ENCODE results near the gene RADIL.

The RADIL gene

GRCh38 chr7:4823441-4824119 lies 59.9 kb downstream of the RADIL start:
- no peaks in the 10 kb centered on the region for H3K27me3 ChIP-seq (ENCODE audit: low read depth, low read length)
- no peak overlapping the region for H3K4me3 ChIP-seq (ENCODE audit: low read depth in 1 of 2, low read length in 2 of 2)
- no peaks in the 10 kb centered on the region for H3K4me1 ChIP-seq (ENCODE audit: control insufficient read depth in 1 of 2, insufficient read depth in 2 of 2, low read length in 2 of 2)
- no peak overlapping the region for H3K27ac ChIP-seq (ENCODE audit: low read length)
- no peaks in the 10 kb centered on the region for H3K36me3 ChIP-seq (ENCODE audit: control insufficient read depth in 1 of 2, insufficient read depth in 2 of 2, low read length in 2 of 2)
- no peaks in the 10 kb centered on the region for H3K9me3 ChIP-seq (ENCODE audit: control insufficient read depth in 1 of 2, low read length in 2 of 2)

GRCh38 chr7:4822677-4823076 lies 60.8 kb downstream of the RADIL start:
- Histone ChIP-seq H3K4me3 (ENCODE audit: low read depth in 1 of 2, low read length in 2 of 2) (no peak overlapping the region), H3K4me1 (ENCODE audit: control insufficient read depth in 1 of 2, insufficient read depth in 2 of 2, low read length in 2 of 2) (no peaks in the 10 kb centered on the region), H3K36me3 (ENCODE audit: control insufficient read depth in 1 of 2, insufficient read depth in 2 of 2, low read length in 2 of 2) (no peaks in the 10 kb centered on the region), H3K9me3 (ENCODE audit: control insufficient read depth in 1 of 2, low read length in 2 of 2) (no peaks in the 10 kb centered on the region), H3K27me3 (ENCODE audit: low read depth, low read length) (no peaks in the 10 kb centered on the region), H3K27ac (ENCODE audit: low read length) (no peak overlapping the region)

- Histone ChIP-seq H3K4me3 (ENCODE audit: low read depth in 1 of 2, low read length in 2 of 2) (no peak overlapping the region), H3K36me3 (ENCODE audit: control insufficient read depth in 1 of 2, insufficient read depth in 2 of 2, low read length in 2 of 2) (no peaks in the 10 kb centered on the region), H3K9me3 (ENCODE audit: control insufficient read depth in 1 of 2, low read length in 2 of 2) (no peaks in the 10 kb centered on the region), H3K4me1 (ENCODE audit: control insufficient read depth in 1 of 2, insufficient read depth in 2 of 2, low read length in 2 of 2) (no peaks in the 10 kb centered on the region), H3K27ac (ENCODE audit: low read length) (no peak overlapping the region), H3K27me3 (ENCODE audit: low read depth, low read length) (no peaks in the 10 kb centered on the region)
Observed at GRCh38 chr7:4820967-4821471, 62.5 kb downstream of the RADIL start.

- Histone ChIP-seq H3K27me3 (ENCODE audit: low read depth, low read length) (no peaks in the 10 kb centered on the region), H3K36me3 (ENCODE audit: control insufficient read depth in 1 of 2, insufficient read depth in 2 of 2, low read length in 2 of 2) (no peaks in the 10 kb centered on the region), H3K27ac (ENCODE audit: low read length) (no peak overlapping the region), H3K4me3 (ENCODE audit: low read depth in 1 of 2, low read length in 2 of 2) (no peak overlapping the region), H3K9me3 (ENCODE audit: control insufficient read depth in 1 of 2, low read length in 2 of 2) (no peaks in the 10 kb centered on the region), H3K4me1 (ENCODE audit: control insufficient read depth in 1 of 2, insufficient read depth in 2 of 2, low read length in 2 of 2) (no peaks in the 10 kb centered on the region)
Observed at GRCh38 chr7:4820405-4820966, 63.0 kb downstream of the RADIL start.

- Histone ChIP-seq H3K27ac (ENCODE audit: low read length) (no peak overlapping the region), H3K4me1 (ENCODE audit: control insufficient read depth in 1 of 2, insufficient read depth in 2 of 2, low read length in 2 of 2) (no peaks in the 10 kb centered on the region), H3K36me3 (ENCODE audit: control insufficient read depth in 1 of 2, insufficient read depth in 2 of 2, low read length in 2 of 2) (no peaks in the 10 kb centered on the region)
Observed at GRCh38 chr7:4819560-4820404, 63.7 kb downstream of the RADIL start.

GRCh38 chr7:4818000-4818794 lies 65.3 kb downstream of the RADIL start:
- no peaks in the 10 kb centered on the region for H3K27me3 ChIP-seq (ENCODE audit: low read depth, low read length)
- peaks cover 0 to 3% of the 10 kb centered on the region in 2 donors for H3K36me3 ChIP-seq (ENCODE audit: control insufficient read depth in 1 of 2, insufficient read depth in 2 of 2, low read length in 2 of 2)
- H3K27ac ChIP-seq (ENCODE audit: low read length), result no peak overlapping the region
- no peaks in the 10 kb centered on the region for H3K4me1 ChIP-seq (ENCODE audit: control insufficient read depth in 1 of 2, insufficient read depth in 2 of 2, low read length in 2 of 2)
- H3K9me3 ChIP-seq (ENCODE audit: control insufficient read depth in 1 of 2, low read length in 2 of 2), result no peaks in the 10 kb centered on the region
- no peak overlapping the region for H3K4me3 ChIP-seq (ENCODE audit: low read depth in 1 of 2, low read length in 2 of 2)

More at GRCh38 chr7:4819560-4820404, 63.7 kb downstream of the RADIL start:
- Histone ChIP-seq H3K27me3 (ENCODE audit: low read depth, low read length) (no peaks in the 10 kb centered on the region), H3K9me3 (ENCODE audit: control insufficient read depth in 1 of 2, low read length in 2 of 2) (no peaks in the 10 kb centered on the region), H3K4me3 (ENCODE audit: low read depth in 1 of 2, low read length in 2 of 2) (no peak overlapping the region)

- H3K27me3 ChIP-seq (ENCODE audit: low read depth, low read length), result no peaks in the 10 kb centered on the region
- no peak overlapping the region for H3K4me3 ChIP-seq (ENCODE audit: low read depth in 1 of 2, low read length in 2 of 2)
- peaks cover 0 to 9% of the 10 kb centered on the region in 2 donors for H3K36me3 ChIP-seq (ENCODE audit: control insufficient read depth in 1 of 2, insufficient read depth in 2 of 2, low read length in 2 of 2)
Observed at GRCh38 chr7:4817178-4817901, 66.2 kb downstream of the RADIL start.

GRCh38 chr7:4816419-4817080 lies 67.0 kb downstream of the RADIL start:
- Histone ChIP-seq H3K27ac (ENCODE audit: low read length) (no peak overlapping the region), H3K27me3 (ENCODE audit: low read depth, low read length) (no peaks in the 10 kb centered on the region), H3K4me1 (ENCODE audit: control insufficient read depth in 1 of 2, insufficient read depth in 2 of 2, low read length in 2 of 2) (no peaks in the 10 kb centered on the region), H3K9me3 (ENCODE audit: control insufficient read depth in 1 of 2, low read length in 2 of 2) (no peaks in the 10 kb centered on the region), H3K4me3 (ENCODE audit: low read depth in 1 of 2, low read length in 2 of 2) (no peak overlapping the region), H3K36me3 (ENCODE audit: control insufficient read depth in 1 of 2, insufficient read depth in 2 of 2, low read length in 2 of 2) (peaks cover 0 to 9% of the 10 kb centered on the region in 2 donors)

More at GRCh38 chr7:4817178-4817901, 66.2 kb downstream of the RADIL start:
- H3K9me3 ChIP-seq (ENCODE audit: control insufficient read depth in 1 of 2, low read length in 2 of 2), result no peaks in the 10 kb centered on the region
- H3K27ac ChIP-seq (ENCODE audit: low read length), result no peak overlapping the region
- H3K4me1 ChIP-seq (ENCODE audit: control insufficient read depth in 1 of 2, insufficient read depth in 2 of 2, low read length in 2 of 2), result no peaks in the 10 kb centered on the region

GRCh38 chr7:4815609-4816418 lies 67.7 kb downstream of the RADIL start:
- no peak overlapping the region for H3K4me3 ChIP-seq (ENCODE audit: low read depth in 1 of 2, low read length in 2 of 2)
- peaks cover 0 to 9% of the 10 kb centered on the region in 2 donors for H3K36me3 ChIP-seq (ENCODE audit: control insufficient read depth in 1 of 2, insufficient read depth in 2 of 2, low read length in 2 of 2)
- no peaks in the 10 kb centered on the region for H3K4me1 ChIP-seq (ENCODE audit: control insufficient read depth in 1 of 2, insufficient read depth in 2 of 2, low read length in 2 of 2)
- H3K27ac ChIP-seq (ENCODE audit: low read length), result no peak overlapping the region
- H3K27me3 ChIP-seq (ENCODE audit: low read depth, low read length), result no peaks in the 10 kb centered on the region
- H3K9me3 ChIP-seq (ENCODE audit: control insufficient read depth in 1 of 2, low read length in 2 of 2), result no peaks in the 10 kb centered on the region

All from muscle layer of duodenum (tissue), 2 donors.